ENCODE measurements around the gene C3orf80.
"Not testable (repeated sequence)": the region's sequence is repeated elsewhere in the genome, so short reads cannot be mapped to it uniquely, and the experiment has no call there.

The C3orf80 gene

DNA sequence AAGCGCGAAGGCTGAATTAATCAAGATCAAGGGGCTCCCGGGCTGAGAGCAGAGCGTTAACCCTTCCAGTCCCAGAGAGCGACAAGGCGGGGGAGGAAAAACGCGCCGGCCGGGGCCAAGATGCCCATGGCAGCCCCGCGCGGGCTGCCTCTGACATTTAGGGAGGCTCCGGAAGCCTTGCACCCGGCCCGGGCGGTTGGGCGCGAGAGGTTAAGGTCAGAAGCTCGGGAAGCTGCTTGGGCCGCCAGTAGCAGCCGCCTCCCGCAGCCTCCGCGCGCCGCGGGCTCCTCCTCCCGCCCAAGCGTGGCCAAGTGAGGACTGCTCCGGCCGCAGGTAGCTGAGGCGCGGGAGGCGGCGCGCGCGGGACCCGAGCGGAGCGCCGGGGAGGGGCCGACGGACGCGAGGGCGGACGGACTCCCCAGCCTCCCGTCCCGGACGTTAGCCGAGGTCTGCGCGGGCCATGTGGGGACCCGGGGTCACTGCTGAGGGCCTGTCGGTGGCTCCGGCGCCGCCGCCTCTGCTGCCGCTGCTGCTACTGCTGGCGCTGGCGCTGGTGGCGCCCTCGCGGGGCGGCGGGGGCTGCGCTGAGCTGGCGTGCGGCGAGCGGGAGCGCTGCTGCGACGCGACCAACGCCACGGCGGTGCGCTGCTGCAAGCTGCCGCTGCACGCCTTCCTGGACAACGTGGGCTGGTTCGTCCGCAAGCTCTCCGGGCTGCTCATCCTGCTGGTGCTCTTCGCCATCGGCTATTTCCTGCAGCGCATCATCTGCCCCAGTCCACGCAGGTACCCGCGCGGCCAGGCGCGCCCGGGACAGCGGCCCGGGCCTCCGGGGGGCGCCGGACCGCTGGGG lies at the start of gene C3orf80:
Gene C3orf80, plus strand, starts transcription at position 247 of the 850 bp plus-strand sequence. Its CDS starts 214 bp downstream, at position 461.
- peak; percentile 62 for DNase-seq

DNA sequence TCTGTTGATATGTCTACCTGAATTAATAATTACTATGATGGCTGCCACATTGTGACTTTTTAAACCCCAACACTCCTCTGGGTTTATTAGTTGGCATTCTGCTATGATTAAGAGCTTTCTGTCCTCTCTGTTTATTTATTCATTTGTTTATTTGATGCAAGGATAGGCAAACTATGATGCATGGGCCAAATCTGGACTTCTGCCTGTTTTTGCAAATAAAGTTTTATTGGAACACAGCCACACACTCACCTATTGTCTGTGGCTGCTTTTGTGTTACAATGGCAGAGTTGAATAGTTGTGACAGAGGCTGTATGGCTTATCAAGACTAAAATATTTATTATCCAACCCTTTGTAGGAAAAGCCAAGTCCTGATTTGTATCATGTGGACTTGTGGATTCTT lies 48.3 kb upstream of the C3orf80 start:
- no peak for DNase-seq

DNA sequence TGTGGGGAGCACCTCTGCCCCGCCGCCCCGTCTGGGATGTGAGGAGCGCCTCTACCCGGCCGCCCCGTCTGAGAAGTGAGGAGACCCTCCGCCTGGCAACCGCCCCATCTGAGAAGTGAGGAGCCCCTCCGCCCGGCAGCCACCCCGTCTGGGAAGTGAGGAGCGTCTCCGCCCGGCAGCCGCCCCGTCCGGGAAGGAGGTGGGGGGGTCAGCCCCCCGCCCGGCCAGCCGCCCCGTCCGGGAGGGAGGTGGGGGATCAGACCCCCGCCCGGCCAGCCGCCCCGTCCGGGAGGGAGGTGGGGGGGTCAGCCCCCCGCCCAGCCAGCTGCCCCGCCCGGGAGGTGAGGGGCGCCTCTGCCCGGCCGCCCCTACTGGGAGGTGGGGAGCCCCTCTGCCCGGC lies 46.6 kb upstream of the C3orf80 start:
- not testable (repeated sequence) for DNase-seq

DNA sequence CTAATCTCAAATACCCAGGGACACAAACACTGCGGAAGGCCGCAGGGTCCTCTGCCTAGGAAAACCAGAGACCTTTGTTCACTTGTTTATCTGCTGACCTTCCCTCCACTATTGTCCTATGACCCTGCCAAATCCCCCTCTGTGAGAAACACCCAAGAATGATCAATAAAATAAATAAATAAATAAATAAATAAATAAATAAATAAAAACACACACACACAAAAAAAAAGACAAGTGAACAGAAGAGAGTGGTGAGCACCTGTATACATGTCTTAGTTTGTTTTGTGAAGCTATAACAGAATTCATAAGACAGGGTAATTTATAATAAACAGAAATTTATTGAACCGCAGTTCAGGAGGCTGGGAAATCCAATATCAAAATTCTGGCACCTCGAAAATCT lies 45.8 kb upstream of the C3orf80 start:
- not testable (repeated sequence) for DNase-seq

DNA sequence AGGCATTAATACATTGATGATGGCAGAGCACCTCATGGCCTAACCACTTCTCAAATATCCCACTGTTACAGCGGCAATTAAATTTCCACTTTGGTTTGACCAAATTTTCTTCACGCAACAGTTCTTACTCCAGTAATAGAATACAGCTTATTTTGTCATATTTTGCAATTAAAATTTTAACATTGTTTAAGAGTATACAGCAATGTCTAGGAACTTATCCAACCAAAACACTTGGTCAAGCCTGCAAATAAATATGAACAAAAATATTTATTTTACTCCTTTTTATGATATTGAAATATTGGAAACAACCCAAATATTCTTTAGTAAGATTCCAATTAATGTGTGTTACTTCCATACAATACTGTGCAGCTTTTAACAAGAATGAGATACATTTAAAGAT lies 45.3 kb upstream of the C3orf80 start:
- no peak for DNase-seq

DNA sequence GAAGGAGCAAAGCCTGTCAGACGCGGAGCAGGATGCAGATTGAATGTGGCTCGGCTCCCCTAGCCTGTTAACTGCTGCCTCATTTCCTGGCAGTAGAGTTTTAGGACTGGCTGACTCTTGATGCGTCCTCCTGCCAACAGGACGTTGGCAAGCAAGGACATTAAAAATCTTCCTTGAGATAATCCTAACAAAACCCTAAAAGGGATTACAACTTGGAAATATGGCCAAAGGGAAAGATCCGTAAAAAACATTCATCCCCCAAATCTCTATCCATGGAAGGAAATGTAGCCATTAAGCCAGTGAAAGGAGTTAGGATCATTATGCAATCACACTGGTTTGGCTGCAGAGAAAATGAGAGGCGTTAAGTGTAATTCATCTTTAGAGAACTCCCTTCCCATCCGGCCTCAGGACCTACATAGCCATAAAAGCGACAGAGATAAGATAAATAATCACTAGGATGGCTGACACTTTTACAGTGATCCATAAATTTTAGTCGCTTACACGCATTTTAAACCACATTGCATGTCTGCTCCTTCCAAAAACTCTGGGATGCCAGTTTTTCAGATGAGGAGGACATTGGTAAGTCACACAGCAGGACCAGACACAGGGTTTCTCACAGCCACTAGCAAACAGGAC lies 44.5 kb upstream of the C3orf80 start:
- DNase-seq: no peak

DNA sequence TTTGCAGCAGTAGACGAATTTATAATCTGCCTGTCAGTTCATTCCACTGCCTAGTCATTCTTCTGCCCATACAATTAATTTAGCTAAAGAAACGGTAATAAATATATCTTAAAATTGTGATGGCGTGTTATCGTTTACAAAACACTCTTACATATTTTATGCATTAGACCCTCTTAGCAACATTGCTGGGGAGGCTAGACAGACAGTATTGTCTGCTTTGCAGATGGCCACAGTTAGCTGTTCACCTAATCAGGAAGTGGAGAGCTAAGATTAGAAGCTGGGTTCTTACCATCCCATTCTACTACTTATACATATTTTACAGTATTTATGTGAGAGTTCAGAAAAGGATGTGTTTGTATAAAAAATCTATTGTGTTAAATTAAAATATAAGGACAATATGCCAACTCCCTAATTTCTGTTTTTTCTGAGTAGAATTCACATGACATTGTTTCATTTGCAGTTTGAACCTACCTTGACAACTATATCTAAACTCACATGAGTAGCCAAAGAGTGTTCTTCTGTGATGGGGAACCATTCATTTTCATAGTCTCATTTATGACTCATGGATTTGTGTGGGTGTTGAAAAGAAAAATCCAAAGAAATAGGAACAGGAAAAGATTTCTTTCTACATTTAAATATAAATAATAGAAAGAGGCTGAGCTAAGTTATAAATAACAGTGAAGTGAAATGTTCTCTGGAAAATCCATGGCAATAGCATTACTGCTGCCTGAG lies 41.7 kb upstream of the C3orf80 start:
- DNase-seq: no peak

DNA sequence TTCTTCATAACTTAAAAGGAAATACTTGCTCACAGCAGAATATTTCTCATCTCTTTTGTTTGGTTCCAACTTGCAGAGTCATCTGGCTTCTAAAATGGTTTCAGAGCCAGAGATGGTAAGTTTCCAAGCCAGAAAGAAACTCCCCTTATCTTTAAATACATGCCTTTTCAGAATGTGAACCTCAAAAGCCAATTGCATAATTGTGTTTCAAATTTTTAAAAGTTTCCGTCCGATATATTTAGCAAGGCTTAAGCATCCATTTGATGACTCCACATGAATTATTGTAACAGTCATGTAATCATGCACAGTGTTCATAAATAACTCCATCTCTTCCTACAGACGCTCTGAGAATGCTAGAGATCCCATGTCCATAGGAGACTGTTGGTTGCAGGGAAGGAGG lies 40.6 kb upstream of the C3orf80 start:
- no peak for DNase-seq

DNA sequence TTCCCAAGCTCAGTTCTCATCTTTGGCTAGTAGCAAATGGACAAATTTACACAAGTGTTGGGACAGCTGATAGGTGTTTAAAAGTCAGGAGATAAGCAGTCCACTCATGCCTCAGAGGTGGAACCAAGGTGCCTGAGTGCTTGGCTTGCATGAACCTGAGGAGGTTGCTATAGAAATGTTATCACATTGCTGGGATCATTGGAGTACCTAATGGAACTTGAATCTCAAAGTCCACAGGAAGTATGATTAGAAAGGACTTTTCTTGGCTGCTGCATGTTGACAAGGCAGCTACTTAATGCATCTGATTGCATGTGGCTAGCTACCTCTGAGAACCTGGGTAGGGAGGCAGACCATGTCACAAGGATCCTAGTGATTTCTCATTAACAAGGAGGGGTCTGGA lies 39.5 kb upstream of the C3orf80 start:
- DNase-seq: no peak

DNA sequence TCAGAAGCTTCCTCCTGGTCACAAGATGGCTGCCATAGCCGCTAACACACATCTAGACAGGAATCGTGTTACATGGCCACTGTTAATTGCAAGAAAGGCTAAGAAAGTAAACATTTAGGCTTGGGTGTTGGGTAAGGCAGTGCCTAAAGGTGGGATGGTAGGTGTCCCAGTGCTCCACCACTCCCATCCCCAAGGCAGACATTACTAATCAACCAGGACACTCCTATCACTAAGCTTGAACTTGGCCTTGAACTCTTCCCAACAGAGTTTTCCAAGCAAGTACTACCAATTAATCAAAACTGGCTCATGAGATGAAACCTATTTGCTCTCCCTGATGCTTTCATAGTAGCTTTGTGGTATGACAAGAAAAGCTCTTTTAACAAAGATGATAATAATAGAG lies 37.9 kb upstream of the C3orf80 start:
- no peak for DNase-seq

DNA sequence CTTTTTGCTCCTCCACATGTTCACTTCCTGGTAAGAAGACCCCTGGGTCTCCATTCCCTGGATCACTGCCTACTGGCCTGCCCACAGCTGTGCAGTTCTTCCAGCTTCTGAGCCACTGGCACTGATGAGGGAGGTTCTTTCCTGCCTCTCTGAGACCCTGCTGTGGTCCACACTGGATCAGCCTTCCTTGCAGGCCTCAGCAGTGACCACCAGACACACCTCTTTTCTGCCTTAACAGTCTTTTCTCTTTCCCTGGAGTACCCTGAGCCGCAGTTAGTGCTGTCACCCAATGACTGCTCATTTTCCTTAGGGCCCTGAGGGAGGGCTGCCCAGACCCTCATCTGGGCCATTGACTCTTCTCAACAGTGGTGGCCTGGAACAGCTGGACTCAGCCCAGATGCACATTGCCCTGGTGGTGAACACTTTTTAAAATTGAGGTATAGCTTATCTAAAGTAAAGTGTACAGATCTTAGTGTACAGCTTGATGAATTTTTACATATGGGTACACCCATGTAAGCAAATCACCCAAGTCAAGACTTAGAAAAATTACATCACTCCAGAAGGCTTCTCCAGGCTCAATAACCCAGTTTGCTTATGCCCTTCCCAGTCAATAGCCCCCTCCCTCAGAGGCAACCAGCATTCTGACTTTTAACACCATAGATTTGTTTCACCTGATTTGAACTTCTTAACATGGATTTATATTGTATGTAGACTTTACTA lies 32.8 kb upstream of the C3orf80 start:
- no peak for DNase-seq

DNA sequence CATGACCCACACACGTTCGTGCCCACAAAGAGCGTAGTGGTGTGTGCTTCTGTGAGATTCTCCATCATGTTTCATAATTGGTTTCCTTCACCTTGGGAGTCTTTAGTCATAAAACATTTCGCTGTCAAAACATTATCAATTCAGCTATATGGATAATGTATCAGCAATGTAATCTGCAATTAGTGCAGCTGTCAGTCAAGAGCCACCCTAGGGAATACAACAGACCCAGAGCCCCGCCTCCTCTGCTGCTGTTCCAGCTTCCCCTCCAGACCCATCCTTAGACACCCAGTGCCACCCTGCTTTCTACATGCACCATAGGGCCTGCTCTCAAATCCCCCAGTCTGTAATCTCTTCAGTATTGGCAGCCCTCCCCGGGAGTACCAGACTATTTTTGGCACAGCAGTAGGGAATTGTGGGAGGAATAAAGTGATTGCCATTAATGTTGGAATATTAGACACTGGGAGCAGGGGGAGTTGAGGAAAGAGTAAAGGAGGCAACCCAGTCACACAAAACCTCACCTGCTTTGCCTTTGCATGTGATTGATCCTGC lies 31.5 kb upstream of the C3orf80 start:
- no peak for DNase-seq

DNA sequence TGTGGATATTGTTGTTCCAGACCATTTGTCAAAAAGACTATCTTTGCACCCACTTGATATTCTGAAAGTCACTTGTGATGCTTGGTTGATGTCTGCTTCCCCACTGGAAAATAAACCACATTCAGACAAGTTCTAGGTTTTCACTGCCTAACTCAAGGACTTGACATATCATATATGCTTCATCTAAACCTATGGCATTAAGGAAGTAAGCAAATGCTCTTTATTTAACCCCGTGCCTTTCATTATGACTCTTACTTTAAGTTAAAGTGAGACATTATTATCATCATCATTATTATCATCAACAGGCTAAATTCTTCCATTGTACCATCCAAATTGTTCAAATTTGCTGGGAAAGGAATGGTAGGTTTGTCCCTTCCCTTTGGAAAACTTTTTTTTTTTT lies 30.8 kb upstream of the C3orf80 start:
- no peak for DNase-seq

DNA sequence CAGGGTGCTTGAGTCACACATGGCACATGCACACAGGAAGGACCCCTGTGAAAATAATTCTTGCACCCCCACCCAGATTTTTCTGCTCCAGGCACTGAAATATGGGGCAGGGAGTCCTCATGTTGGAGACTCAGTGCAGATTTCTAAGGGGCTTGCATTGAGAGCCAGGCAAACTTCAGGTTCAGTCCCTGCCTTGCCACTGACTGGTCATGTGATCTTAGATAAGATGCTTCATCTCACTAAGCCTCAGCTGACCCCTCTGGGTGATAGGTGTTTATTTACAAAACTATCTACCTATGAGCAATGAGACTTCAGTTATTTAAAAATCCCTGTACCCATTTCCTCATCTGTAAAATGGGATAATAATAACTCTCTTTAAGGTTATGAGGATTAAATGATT lies 30.1 kb upstream of the C3orf80 start:
- DNase-seq: no peak

DNA sequence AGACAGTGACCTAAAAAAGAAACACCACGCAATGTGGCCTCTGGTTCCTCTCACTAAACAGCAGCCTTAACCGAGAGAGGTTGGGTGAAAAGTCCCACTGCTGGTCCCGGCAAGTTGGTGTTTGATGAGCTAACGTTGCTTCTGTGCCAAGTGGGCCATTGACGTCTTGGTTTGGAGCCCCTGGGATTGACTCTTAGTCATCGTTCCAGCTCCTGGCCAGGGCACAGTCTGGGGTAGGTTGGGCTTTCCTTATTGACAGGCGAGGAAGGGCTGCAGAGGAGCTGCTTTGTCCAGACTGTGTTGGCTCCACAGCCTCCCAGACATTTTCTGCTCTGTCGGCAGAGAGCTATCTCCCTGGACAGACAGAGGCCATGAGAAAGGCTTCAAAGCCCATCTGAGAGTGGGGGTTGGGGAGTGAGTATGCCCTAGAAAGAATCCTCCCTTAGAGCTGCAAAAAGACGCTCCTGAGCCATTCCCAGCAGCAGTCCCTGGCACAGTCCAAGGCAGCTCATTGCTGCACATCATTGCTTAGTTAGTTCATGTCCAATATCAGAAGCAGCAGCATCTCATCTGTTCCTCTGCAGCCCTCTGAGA lies 28.6 kb upstream of the C3orf80 start:
- DNase-seq: no peak

DNA sequence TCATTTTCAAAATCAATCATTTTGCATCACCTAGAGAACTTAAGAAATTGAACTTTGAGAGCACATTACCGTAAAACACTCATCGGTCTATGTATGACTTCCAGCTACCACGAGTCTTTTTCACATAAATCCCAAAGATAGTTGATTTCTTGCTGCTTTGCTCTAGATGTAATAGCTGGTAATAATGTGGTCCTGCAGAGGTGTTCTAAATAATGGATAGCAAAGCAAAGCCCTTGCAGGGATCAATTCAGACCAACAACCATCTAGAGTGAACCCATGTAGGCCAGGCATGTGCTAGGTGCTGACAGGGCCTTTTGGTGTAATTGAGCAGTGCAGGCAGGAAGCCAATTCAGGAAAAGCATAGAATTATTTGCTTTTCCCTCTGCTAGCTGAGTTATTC lies 26.1 kb upstream of the C3orf80 start:
- DNase-seq: no peak

DNA sequence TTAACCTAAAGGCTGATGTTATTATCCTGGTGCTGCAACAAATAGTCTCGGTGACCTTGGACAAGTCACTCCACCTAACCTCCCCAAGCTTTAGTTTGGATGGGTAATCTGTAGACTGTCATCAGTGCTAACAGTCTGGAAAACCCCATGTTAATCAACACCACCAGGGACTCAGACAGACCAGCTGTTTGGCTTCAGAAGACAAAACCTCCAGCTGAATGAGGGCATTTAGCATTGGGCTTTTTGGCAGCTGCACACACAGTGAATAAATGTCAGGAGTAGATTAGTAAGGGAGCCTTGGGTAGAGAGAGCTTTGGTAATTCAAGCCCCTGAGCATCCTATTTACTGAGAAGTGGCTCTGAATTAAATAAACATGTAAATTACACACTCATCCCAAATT lies 24.9 kb upstream of the C3orf80 start:
- no peak for DNase-seq

DNA sequence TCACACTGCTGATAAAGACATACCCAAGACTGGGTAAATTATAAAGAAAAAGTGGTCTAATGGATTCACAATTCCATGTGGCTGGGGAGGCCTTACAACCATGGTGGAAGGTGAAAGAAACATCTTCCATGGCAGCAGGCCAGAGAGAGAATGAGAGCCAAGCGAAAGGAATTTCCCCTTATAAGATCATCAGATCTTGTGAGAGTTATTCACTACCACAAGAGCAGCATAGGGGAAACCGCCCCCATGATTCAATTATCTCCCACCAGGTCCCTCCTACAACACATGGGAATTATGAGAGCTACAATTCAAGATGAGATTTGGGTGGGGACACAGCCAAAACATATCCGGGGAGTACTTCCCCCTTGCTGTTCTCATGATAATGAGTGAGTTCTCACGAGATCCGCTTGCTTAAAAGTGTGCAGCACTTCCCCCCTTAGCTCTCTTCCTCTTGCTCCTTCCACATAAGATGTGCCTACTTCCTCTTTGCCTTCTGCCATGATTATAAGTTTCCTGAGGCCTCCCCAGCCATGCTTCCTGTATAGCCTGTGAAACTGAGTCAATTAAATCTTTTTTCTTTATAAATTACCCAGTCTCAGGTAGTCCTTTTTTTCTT lies 20.7 kb upstream of the C3orf80 start:
- DNase-seq: not testable (repeated sequence)

DNA sequence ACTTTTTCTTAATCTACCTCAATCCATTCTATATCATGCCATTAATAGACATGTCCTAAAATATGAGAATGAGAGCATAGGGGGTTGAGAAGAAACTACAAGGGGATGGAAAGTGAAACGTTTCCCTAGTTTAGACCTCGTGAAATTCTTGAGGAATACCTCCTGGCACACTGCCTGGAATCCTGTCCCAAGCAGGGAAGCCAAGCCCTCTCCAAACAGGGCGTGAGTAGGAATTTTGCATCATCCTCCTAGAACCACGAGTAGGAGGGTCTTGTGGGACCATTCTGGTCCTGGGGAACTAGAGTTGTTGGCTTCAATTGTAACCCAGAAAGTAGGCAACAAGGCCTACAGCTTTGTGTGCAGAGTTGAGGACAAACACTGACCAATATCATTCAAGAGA lies 19.6 kb upstream of the C3orf80 start:
- DNase-seq: no peak

DNA sequence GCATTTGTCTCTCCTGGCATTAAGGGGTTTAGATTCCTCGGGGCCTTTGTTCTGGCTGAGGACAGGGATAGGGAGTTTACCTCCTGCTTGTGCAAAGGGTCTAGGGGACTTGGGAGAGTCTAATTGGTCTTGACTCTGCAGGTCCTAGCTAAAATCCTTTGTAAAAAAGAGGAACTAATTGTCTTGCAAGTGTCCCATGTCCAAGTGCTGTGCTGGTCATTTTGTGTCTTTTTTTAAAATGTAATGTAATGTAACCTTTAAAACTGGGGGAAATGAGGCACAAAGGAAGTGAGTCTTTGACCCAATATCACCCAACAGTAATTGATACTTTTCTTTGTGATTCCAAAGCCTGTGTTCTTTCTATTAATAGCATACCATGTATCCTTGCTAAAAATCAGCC lies 14.9 kb upstream of the C3orf80 start:
- DNase-seq: no peak

DNA sequence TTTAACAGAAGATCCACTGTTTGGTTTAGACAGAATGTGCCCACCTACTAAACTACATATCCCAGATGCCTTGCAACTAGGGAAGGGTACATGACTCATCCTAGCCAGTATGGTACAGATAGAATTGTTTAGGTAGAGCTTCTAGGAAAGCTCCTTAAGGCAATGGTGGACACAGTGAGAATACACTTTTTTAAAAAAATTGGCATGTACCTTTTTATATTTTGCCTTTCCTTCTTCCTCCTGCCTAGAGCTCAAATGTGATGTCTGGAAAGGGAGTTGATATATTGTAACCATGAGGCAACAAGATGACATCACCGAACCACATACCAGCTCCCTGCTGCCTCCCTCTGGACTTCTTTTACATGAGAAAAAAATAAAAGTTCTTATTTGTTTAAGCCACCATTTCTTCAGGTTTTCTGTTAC lies 14.4 kb upstream of the C3orf80 start:
- no peak for DNase-seq

DNA sequence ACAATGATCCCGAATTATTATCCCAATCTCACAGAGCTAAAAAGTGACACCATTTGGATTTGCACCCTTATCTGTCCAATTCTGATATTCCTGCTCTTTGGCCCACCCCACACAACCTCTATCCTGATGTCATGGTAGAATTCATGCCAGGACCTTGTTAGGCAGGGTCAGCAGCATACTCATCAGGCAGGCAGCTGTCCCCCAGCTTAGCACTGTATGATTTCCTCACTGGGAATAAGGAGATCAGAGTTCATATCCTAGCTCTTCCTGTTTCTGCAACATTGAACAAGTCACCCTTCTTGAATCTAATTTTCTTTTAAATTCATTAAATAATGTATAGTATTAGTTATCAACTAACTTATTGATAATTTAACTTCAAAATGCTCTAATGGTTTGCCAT lies 12.0 kb upstream of the C3orf80 start:
- DNase-seq: no peak

Measured in NCI-H510A (cell line).